Measurements from ENCODE around the gene PSD. TPM values are rescaled to one million over a fixed set of nuclear protein-coding genes. Genes with fewer than 3 reads are reported as not detected.
A peak's percentile ranks its signal among the peaks of the same experiment; 100 is the strongest.

Gene PSD
- total RNA-seq, 2 experiments from 2014 or later, result 2.2 to 10.2 TPM

GRCh38 chr10:102408728-102409603 lies 9.6 kb downstream of the PSD start:
- DNase-seq (ENCODE audit: low spot score), result no peak
- Histone ChIP-seq H3K79me2 (ENCODE audit: insufficient read depth, low read depth, low read length) (no peaks in the 10 kb centered on the region), H3K4me3 (ENCODE audit: low read depth, low read length, poor library complexity, severe bottlenecking) (peak overlapping the region; percentile 28), H3K36me3 (ENCODE audit: insufficient read depth, low read length) (no peaks in the 10 kb centered on the region; the same call in 1 of the 2 replicates), H3K9me3 (ENCODE audit: low read length) (no peaks in the 10 kb centered on the region), H3K27ac (ENCODE audit: low read depth, low read length, poor library complexity, severe bottlenecking) (no peak overlapping the region), H3K4me2 (ENCODE audit: low read length) (peak overlapping the region; percentile 23; the same call in 1 of the 2 replicates), H3K9me2 (ENCODE audit: insufficient read depth, low read length) (no peaks in the 10 kb centered on the region), H4K20me1 (ENCODE audit: insufficient read depth, low read length) (peaks cover 5% of the 10 kb centered on the region; the same call in 1 of the 2 replicates), H2AFZ (ENCODE audit: low read length) (no peak overlapping the region), H3K4me1 (ENCODE audit: insufficient read depth, low read length, poor library complexity, severe bottlenecking) (peaks cover 15% of the 10 kb centered on the region)
- POLR2A ChIA-PET, result no interaction called here
- no TSS peak for BruUV-seq (replicated peaks)
- no peak for TF ChIP-seq CTCF (conservative IDR thresholded peaks at IDR 0.05; ENCODE audit: low read length)
- no peak for TF ChIP-seq EZH2phosphoT487 (IDR thresholded peaks at IDR 0.05; ENCODE audit: borderline replicate concordance, low read depth, low read length)
- CTCF ChIA-PET (ENCODE audit: unreplicated experiment), result no interaction called here
- intact Hi-C loops (cut with micrococcal nuclease; ENCODE audit: unreplicated experiment), result no loop called here

- ChIA-PET CTCF (ENCODE audit: unreplicated experiment) (interaction anchor here (0.6 kb wide), 1 partner anchor 13 kb away, joined by 3 read pairs; the partner anchor contains the start of gene NFKB2), POLR2A (no interaction called here)
- H3K4me3 ChIP-seq (ENCODE audit: low read depth, low read length, poor library complexity, severe bottlenecking), result no peak overlapping the region
- H3K79me2 ChIP-seq (ENCODE audit: insufficient read depth, low read depth, low read length), result no peaks in the 10 kb centered on the region
- no peak for DNase-seq (ENCODE audit: low spot score)
- intact Hi-C loops (cut with micrococcal nuclease; ENCODE audit: unreplicated experiment), result no loop called here
- H3K4me1 ChIP-seq (ENCODE audit: insufficient read depth, low read length, poor library complexity, severe bottlenecking), result peaks cover 10% of the 10 kb centered on the region
- H3K27ac ChIP-seq (ENCODE audit: low read depth, low read length, poor library complexity, severe bottlenecking), result no peak overlapping the region
- peaks cover 5% of the 10 kb centered on the region; the same call in 1 of the 2 replicates for H4K20me1 ChIP-seq (ENCODE audit: insufficient read depth, low read length)
- no TSS peak for BruUV-seq (replicated peaks)
- no peak for TF ChIP-seq CTCF (conservative IDR thresholded peaks at IDR 0.05; ENCODE audit: low read length)
- no peaks in the 10 kb centered on the region for H3K9me2 ChIP-seq (ENCODE audit: insufficient read depth, low read length)
- no peak overlapping the region for H3K4me2 ChIP-seq (ENCODE audit: low read length)
- no peaks in the 10 kb centered on the region for H3K9me3 ChIP-seq (ENCODE audit: low read length)
- no peak overlapping the region for H2AFZ ChIP-seq (ENCODE audit: low read length)
- no peaks in the 10 kb centered on the region; the same call in 1 of the 2 replicates for H3K36me3 ChIP-seq (ENCODE audit: insufficient read depth, low read length)
Measured at GRCh38 chr10:102408131-102408727, 10.4 kb downstream of the PSD start.

Measured in OCI-LY7 (cell line).